CD4-positive, alpha-beta T cell treated with Interleukin-12 subunit alpha and Interleukin-12 subunit beta, for 1 hour (primary cell): ENCODE results near the gene TTLL5.

ENCODE experiments used
- DNase-seq: peaks from one replicate; pipeline ENCODE4 v3.0.0-alpha.2; 2020

The TTLL5 gene

GRCh38 chr14:75702122-75702521 lies 41.1 kb downstream of the TTLL5 start:
- DNase-seq, result no peak

DNA sequence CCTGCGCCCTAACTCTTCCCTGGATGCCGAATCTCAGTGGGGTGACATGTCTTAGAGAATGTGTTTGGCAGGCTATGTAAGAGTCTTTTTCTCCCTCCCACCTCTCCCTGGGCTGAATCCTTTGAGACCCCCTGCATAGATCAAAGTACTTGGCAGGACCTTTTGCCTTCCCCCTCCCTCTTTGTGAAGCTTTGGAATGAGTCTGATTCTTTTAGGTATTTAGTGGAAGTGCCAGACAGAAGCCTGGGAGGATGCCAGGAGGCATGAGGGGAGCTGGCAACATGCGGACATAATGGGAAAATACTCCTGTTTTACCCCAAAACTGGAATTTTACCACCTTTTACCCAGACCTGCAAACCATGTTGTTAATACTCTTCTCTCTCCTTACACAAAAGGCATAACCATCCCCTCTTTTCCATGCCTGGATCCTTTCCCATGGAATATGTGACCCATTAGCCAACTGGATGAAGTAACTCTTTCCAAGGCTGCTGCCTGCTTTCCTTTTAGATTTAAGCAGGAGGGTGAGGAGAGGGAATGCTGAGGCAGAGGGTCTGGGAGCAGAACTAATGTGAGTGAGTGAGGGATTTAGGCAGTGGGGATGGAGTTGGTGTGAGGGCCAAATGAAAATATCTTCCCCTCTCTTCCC lies 41.7 kb downstream of the TTLL5 start:
- no peak for DNase-seq

- no peak for DNase-seq
These were observed 42.4 kb downstream of the TTLL5 start for GRCh38 chr14:75703467-75703866.

GRCh38 chr14:75705014-75705413 lies 44.0 kb downstream of the TTLL5 start:
- DNase-seq, result no peak

GRCh38 chr14:75709207-75709812 lies 48.3 kb downstream of the TTLL5 start:
- peak; percentile 66 for DNase-seq

DNA sequence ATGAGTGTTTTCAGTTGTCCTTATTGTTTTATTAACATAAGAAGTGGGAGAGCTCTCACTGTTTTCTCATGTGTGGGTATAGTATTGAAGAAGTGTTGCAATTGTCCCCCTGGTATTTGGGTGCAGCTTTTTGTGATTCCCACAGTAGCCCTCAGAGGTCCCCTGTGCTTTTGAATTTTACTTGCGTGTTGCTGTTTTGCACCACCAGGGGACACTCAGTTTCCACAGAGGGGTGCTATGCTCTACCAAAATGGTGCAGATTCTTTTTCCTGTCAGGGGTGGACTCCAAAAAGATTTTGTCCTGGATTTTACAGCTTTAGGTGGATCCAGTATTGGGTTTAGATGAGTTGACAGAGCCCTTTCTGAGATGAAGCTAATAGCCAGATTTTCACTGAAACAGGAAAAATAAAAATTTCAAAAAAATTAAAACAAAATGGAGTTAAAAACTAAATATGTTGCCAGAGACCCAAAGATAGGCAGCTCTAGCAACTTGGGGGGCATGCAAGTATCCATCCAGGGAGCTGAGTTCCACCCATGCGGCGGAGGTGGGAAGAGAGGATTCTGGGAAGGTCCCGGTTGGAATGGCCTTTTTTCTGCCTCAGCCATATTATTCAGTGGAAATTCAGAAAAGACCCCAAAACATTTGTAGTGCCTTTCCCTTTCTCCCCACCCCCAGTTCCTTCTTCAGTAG lies 50.2 kb downstream of the TTLL5 start:
- peak; percentile 12 for DNase-seq

DNA sequence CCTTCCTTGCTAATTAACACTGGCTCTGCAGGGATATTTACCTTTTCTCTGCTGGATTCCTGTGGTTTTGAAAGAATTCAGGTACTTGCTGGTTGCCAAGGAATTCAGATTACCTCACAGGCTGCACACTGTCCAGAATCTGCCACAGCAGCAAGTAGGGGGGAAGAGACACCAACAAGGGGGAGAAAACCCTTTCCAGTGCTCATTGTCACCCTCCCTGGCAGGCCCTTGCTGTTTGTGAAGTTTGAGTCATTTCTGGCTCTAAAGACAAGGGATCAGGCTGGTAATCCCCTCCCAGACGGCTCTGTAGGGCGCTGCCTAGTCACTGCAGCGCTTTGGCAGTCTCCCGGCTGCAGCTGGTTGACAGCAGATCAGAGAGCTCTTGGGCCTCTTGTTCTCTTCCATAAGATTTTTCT lies 50.8 kb downstream of the TTLL5 start:
- DNase-seq, result no peak

- no peak for DNase-seq
These were observed 53.9 kb downstream of the TTLL5 start for GRCh38 chr14:75714991-75715390.

- DNase-seq, result no peak
These were observed 55.1 kb downstream of the TTLL5 start for GRCh38 chr14:75715926-75716780.

- no peak for DNase-seq
These were observed 56.7 kb downstream of the TTLL5 start for GRCh38 chr14:75717729-75718128.

DNA sequence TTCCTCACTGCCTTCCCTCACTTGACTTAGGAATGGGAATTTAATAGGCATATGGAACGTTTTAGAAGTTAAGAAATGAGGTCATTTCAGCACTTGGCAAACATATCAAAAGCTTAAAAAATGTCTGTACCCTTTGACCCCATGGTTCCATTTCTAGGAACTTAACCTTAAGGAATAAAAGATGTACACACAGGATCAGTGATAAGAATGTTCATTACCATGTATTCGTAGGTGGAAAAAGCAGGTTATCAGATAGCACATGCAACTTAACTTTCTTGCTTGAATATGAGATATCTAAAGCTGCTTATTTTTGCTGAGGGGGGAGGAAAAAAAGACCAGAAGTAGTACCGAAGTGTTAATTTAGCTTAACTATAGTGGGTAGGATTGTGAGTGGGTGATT lies 57.2 kb downstream of the TTLL5 start:
- no peak for DNase-seq

GRCh38 chr14:75720116-75720515 lies 59.1 kb downstream of the TTLL5 start:
- no peak for DNase-seq

DNA sequence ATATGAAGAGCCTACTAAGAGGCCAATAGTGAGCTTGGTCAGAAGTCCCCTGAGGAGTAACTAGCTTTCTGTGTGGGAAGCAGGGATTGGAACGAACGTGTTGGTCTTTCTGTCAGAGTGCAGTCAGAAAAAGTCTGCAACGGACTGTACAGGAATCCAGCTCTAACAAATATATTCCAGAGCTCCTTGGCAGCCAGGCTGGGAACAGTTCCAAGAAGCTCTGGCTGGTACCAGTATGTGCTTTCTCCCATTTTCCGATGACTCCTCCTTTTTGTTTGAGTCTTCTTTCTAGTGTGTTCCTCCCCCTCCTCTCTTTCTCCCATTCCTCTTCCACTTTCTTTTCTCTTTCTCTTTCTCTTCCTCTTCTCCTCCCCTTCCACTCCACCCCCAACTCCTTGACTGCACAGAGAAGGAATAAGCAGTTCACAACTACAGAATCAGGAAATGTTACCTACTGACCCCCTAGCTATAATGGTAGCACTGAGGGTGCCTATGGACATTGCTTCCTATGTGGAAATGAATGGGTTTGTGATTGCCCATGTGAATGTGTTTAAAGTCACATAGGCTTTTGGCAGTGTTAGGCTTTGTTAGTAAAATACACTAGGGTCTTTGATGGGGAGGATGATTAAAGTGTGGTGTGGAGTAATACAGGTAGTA lies 59.9 kb downstream of the TTLL5 start:
- no peak for DNase-seq

DNA sequence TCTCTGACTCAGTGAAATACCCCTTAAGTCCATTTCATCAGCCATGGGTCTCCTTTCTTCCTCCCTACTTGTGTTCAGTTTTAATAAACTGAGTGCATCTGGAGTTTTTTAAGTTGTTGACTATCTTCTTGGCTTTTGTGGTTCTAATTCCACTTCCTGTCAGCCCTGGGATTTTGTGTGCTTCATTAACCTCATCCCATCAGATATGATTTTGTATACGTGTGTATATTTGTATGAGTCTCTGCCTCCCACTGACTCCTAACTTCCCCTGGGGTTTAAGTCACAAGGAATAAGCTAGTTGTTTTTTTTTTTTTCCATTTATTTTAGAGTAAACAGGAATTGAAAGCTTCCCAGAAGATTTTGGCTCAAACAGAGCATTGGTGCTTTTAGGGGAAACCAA lies 62.7 kb downstream of the TTLL5 start:
- no peak for DNase-seq

DNA sequence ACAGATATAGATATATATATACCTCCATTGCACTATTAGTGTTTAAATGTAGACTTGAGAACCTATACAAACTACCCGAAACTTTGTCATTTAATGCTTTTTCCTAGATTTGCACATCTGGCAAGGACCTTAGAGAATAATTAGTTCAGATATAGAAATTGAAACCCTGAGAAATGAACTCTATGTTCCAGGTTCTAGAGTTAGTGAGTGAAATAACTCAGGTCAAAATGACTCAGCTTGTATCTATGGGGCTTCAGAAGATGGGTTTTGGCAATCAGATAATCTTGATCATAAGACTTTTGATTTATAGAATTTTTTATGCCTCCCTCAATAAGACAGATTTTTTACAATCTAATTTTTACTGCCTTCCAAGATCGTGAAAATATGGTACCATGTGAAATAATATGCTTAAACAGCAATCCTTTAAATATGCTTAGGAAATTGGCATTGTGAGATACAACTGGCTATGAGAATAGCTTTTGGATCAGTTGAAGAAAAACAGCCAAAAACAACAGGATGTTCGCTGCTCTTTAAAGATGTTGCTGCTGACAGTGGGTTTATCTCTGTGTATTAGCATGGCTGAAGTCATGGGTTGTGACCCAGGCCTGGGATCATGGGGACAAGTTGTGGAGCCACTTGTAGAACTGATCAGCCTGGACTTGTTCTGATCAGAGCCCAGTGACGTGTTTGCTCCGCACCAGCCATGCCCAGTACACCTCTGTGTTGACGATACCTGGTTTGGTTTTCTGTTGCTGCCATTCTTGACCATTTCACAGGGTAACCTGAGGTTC lies 63.6 kb downstream of the TTLL5 start:
- no peak for DNase-seq

- no peak for DNase-seq
These were observed 64.4 kb downstream of the TTLL5 start for GRCh38 chr14:75725481-75725880.

DNA sequence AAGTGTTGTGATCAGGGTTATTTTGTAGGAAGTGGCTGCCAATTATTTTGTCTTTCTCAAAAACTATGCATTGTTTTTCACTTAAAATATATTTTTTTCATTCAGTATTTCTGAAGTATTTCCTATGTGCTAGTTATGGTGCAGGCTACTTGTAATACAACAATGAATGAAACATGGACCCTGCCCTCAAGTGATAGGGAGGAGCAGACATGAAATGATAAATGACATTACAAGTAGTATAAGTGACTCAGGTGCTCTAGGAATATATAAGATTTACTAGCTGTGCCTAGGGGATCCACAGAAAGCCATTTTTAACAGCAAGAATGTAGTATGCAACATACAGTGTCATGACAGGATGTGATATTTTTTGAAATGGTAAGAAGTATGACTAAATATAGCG lies 65.3 kb downstream of the TTLL5 start:
- DNase-seq, result no peak

- DNase-seq, result no peak
These were observed 66.1 kb downstream of the TTLL5 start for GRCh38 chr14:75727124-75727523.

DNA sequence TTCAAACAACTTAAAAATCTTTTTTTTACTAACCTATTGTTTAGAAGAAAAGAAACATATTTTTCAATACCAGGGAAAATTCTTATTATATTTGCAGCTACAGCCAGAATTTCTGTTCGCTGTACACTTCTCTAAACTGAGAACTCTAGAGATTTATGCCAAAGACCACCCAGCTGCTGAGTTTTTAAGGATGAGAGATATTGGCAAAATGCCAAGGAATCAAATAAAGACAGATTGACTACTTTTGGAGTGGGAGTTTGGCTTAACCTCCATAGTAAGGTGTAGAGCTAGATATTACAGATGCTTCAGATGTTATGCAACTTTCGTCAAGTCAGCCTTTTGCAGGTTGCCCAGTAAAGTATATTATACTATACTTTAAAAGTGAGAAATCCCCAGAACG lies 71.8 kb downstream of the TTLL5 start:
- no peak for DNase-seq

DNA sequence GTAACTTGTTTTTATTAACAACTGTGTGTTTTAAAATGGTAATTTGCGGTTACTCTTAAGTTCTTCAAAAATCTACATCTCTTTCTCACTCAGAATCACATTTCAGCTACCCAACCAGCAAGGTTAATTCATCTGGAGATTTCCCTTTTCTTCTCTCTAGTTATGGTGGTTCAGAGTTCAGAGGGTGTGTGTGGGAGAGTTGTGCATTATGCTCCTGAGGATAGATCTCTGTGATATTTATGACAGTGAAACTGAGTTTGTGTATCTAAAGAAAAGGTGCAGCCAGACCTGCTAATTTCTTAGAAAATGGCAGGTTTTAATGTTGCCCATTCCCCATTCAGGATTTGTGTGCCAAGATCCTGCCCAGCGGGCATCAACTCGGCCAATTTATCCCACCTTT lies 73.8 kb downstream of the TTLL5 start:
- no peak for DNase-seq

GRCh38 chr14:75736845-75737485 lies 75.9 kb downstream of the TTLL5 start:
- no peak for DNase-seq

DNA sequence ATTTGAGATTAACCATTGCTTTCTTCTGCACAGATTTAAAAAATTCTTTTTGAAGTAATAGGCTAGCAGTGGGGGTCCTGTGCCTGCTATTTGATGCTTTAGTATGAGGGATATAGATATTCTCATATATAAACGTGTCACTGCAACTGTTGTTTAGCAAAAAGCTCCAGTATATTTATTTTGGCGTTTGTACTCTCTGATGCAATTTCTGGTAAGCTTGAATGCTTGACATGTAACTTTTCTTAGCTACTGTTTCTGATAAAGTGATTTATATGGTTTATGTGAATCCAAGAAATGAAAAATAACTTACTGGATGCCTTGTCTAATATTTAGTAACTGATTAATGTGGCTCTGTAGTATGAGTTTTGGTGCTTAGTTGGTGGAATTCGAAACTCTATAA lies 77.1 kb downstream of the TTLL5 start:
- no peak for DNase-seq
